ENCODE data around the gene KDM2A. TPM values are rescaled to one million over a fixed set of nuclear protein-coding genes. Genes with fewer than 3 reads are reported as not detected.

KDM2A gene
- total RNA-seq, 1 donor from 2014 or later, result 34.1 TPM

- no peak overlapping the region for H3K4me3 ChIP-seq (ENCODE audit: low read depth, low read length)
- TF ChIP-seq CTCF (conservative IDR thresholded peaks at IDR 0.05; ENCODE audit: low read depth, low read length), result no peak
- no peak for DNase-seq (ENCODE audit: low read depth)
Observed at GRCh38 chr11:67278135-67278938, 159.3 kb downstream of the KDM2A start.

DNA sequence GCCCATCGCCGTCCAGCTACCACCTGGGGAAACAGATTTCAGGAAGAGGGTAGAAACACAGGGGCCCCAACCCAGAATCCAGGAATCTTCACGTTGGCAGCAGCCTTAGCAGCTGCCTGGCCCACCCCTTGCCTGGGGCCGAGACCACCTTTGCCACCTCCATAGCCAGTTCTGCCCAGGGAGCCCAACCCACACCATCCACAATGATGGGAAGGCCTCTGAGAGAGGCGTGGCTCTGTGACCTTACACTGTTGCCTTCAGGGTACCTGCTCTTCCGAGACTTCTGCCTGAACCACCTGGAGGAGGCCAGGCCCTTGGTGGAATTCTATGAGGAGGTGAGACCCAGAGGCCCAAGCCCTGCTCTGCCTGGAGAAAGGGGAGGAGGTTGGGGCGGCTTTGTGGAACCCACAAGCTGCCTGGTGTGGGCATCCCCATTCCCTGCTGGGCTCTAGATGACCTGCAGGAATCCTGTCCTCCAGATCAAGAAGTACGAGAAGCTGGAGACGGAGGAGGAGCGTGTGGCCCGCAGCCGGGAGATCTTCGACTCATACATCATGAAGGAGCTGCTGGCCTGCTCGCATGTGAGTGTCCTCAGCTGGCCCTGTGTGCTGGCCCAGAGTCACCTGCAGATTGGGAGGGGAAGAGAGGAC, 160.0 kb downstream of the KDM2A start:
- no peak overlapping the region for H3K4me3 ChIP-seq (ENCODE audit: low read depth, low read length)
- no peak for TF ChIP-seq CTCF (conservative IDR thresholded peaks at IDR 0.05; ENCODE audit: low read depth, low read length)
- no peak for DNase-seq (ENCODE audit: low read depth)

DNA sequence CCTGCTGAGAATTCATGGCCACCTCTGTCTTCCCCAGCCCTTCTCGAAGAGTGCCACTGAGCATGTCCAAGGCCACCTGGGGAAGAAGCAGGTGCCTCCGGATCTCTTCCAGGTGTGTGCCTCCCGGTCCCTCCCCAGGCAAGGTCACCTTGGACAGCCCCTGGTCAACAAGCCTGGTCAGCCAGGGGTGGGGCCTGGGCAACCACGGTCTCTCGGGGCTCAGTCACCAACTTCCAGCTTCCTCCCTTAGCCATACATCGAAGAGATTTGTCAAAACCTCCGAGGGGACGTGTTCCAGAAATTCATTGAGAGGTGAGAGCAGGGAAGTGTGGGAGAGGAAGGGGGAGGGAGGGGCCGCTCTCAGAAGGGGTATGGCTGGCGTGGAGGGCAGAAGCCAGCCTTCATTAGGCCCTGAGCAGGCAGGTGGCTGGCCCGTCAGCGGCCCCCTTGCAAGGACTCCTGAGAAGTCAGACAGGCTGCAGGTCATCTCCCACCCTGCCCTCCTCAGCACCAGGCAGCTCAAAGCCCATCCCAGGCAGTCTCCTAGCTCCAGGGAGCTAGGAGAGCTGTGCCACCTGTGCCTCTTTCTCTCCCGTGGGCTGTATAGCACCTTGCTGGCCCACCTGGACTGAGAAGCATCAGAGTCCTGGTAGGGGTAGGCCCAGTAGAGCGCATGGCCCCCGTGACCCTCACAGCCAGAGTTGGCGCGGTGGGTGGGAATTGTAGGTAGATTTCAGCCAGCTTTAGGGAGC, 160.7 kb downstream of the KDM2A start:
- no peak overlapping the region for H3K4me3 ChIP-seq (ENCODE audit: low read depth, low read length)
- TF ChIP-seq CTCF (conservative IDR thresholded peaks at IDR 0.05; ENCODE audit: low read depth, low read length), result no peak
- DNase-seq (ENCODE audit: low read depth), result no peak

DNA sequence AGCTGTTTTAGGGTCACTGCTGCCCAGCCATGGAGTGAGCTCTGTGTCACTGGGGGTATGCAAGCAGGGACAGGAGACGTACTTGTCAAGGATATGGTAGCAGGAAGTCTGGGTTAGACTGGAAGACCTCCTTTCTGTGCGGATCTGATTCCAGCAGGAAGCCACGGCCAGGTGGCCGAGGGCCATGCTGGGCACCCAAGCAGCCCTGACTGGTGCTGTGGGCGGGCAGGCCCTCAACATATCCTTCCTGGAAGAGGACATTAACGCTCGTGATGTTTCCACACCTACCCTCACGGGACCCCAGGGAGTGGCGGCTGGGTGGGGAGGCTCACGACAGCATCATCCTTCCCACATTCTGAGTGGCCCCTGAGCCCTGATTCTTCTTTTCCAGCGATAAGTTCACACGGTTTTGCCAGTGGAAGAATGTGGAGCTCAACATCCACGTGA, 161.3 kb downstream of the KDM2A start:
- no peak for TF ChIP-seq CTCF (conservative IDR thresholded peaks at IDR 0.05; ENCODE audit: low read depth, low read length)
- no peak for DNase-seq (ENCODE audit: low read depth)
- H3K4me3 ChIP-seq (ENCODE audit: low read depth, low read length), result no peak overlapping the region

DNA sequence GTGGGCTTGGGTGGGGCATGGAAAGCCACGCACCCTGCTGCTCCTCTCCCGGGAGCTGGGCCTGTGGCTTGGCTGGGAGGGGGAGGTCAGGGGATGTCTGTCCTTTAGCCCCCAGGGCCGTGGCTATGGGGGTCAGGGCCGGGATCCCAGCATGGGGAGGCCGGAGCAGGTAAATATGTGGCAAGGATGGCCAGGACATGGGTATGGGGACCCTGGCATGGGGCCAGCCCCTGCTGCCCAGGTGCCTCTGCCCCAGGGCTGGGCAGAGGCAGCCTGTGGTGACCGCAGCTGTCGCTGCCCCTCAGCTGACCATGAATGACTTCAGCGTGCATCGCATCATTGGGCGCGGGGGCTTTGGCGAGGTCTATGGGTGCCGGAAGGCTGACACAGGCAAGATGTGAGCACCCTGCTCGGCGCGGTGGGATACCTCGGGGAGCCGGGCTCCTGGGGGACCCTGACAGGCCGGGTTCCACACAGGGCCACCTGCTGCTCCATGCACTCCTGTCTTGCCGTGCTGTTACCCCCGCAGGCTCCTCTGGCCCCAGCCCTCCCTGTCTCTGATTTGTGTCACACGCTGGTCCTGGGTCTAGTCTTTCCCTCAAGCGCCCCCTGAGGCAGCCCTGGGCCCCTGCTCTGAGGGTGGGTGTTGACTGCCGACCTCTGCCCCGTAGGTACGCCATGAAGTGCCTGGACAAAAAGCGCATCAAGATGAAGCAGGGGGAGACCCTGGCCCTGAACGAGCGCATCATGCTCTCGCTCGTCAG, 161.9 kb downstream of the KDM2A start:
- no peak for DNase-seq (ENCODE audit: low read depth)
- TF ChIP-seq CTCF (conservative IDR thresholded peaks at IDR 0.05; ENCODE audit: low read depth, low read length), result no peak
- no peak overlapping the region for H3K4me3 ChIP-seq (ENCODE audit: low read depth, low read length)

- H3K4me3 ChIP-seq (ENCODE audit: low read depth, low read length), result no peak overlapping the region
- no peak for DNase-seq (ENCODE audit: low read depth)
- no peak for TF ChIP-seq CTCF (conservative IDR thresholded peaks at IDR 0.05; ENCODE audit: low read depth, low read length)
Observed at GRCh38 chr11:67281552-67282150, 162.6 kb downstream of the KDM2A start.
